Measurements from ENCODE around the gene SEC31B. TPM values are rescaled to one million over a fixed set of nuclear protein-coding genes. Genes with fewer than 3 reads are reported as not detected.

Gene SEC31B
- total RNA-seq, 1 experiment from 2014 or later, result 6.3 TPM

GRCh38 chr10:100551196-100551595 is 31.5 kb upstream of the SEC31B start:
- no peak overlapping the region for H3K56ac ChIP-seq (ENCODE audit: insufficient read length, low read depth, low read length)
- H3K27me3 ChIP-seq (ENCODE audit: insufficient read depth, low read length), result no peaks in the 10 kb centered on the region
- peaks cover 27 to 58% (median 41%) of the 10 kb centered on the region in 3 experiments for H3K36me3 Mint-ChIP-seq (ENCODE audit: insufficient read depth in 1 of 3, low read depth in 3 of 3)
- no peak overlapping the region for H2BK20ac ChIP-seq (ENCODE audit: low read depth, low read length, poor library complexity, severe bottlenecking)
- no peak overlapping the region for H3T11ph ChIP-seq (ENCODE audit: low read length)
- no peak overlapping the region for H2BK120ac ChIP-seq (ENCODE audit: low read depth, low read length, poor library complexity, severe bottlenecking)
- no peak overlapping the region for H4K91ac ChIP-seq (ENCODE audit: insufficient read length, low read depth, low read length)
- H2BK5ac ChIP-seq (ENCODE audit: insufficient read length, low read length), result no peak overlapping the region
- no peaks in the 10 kb centered on the region for H3K4me1 Mint-ChIP-seq
- no peak for DNase-seq
- H3K14ac ChIP-seq (ENCODE audit: insufficient read depth, low read length), result no peak overlapping the region
- H3K9ac ChIP-seq (ENCODE audit: extremely low read depth, insufficient read length, low read length), result no peak overlapping the region
- no peaks in the 10 kb centered on the region for H4K20me1 ChIP-seq (ENCODE audit: control insufficient read depth, insufficient read depth, insufficient read length)
- no peaks in the 10 kb centered on the region for H3K23me2 ChIP-seq (ENCODE audit: insufficient read length, low read depth, low read length, poor library complexity, severe bottlenecking)
- no peak overlapping the region for H3K4ac ChIP-seq (ENCODE audit: low read depth, low read length)
- H3K23ac ChIP-seq (ENCODE audit: insufficient read length, low read depth, low read length), result no peak overlapping the region
- H3K9me3 Mint-ChIP-seq, result no peaks in the 10 kb centered on the region
- TF ChIP-seq, protein P1, sequence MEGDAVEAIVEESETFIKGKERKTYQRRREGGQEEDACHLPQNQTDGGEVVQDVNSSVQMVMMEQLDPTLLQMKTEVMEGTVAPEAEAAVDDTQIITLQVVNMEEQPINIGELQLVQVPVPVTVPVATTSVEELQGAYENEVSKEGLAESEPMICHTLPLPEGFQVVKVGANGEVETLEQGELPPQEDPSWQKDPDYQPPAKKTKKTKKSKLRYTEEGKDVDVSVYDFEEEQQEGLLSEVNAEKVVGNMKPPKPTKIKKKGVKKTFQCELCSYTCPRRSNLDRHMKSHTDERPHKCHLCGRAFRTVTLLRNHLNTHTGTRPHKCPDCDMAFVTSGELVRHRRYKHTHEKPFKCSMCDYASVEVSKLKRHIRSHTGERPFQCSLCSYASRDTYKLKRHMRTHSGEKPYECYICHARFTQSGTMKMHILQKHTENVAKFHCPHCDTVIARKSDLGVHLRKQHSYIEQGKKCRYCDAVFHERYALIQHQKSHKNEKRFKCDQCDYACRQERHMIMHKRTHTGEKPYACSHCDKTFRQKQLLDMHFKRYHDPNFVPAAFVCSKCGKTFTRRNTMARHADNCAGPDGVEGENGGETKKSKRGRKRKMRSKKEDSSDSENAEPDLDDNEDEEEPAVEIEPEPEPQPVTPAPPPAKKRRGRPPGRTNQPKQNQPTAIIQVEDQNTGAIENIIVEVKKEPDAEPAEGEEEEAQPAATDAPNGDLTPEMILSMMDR (conservative IDR thresholded peaks at IDR 0.05), result no peak
- no peak overlapping the region for H2AK5ac ChIP-seq (ENCODE audit: insufficient read length, low read length)
- no peaks in the 10 kb centered on the region for H3K79me2 ChIP-seq (ENCODE audit: insufficient read depth, low read length)
- H3K9me3 ChIP-seq (ENCODE audit: control insufficient read depth, low read depth, low read length), result no peaks in the 10 kb centered on the region
- no CpG with 5 or more reads among the region's 4 CpGs for WGBS (ENCODE audit: extremely low coverage, insufficient read length, low lambda C conversion rate)
- no peaks in the 10 kb centered on the region for H3K79me1 ChIP-seq (ENCODE audit: insufficient read depth, low read depth, low read length, poor library complexity, severe bottlenecking)
- H2AFZ ChIP-seq (ENCODE audit: low read length), result no peak overlapping the region
- H3K4me3 Mint-ChIP-seq, result no peak overlapping the region
- H3K27ac Mint-ChIP-seq, result no peak overlapping the region
- H4K5ac ChIP-seq (ENCODE audit: insufficient read length, low read depth, low read length), result no peak overlapping the region
- peaks cover 2% of the 10 kb centered on the region; the same call in 1 of the 2 replicates for H3K27me3 Mint-ChIP-seq (ENCODE audit: low read depth)
- no peak overlapping the region for H3K4me2 ChIP-seq (ENCODE audit: insufficient read depth, insufficient read length, low read length)
- H3K27ac ChIP-seq (ENCODE audit: insufficient read length, low read depth, low read length), result no peak overlapping the region
- no peak overlapping the region for H2BK15ac ChIP-seq (ENCODE audit: low read depth, low read length)
- H2BK12ac ChIP-seq (ENCODE audit: insufficient read length, low read depth, low read length), result no peak overlapping the region
- no peaks in the 10 kb centered on the region for H3K4me1 ChIP-seq (ENCODE audit: insufficient read depth, low read length)
- H3K18ac ChIP-seq (ENCODE audit: insufficient read length, low read depth, low read length), result no peak overlapping the region
- no peak overlapping the region for H4K8ac ChIP-seq (replicated peaks; ENCODE audit: insufficient read length, low read depth, low read length)
